ENCODE measurements around the gene CCT7.

DNA sequence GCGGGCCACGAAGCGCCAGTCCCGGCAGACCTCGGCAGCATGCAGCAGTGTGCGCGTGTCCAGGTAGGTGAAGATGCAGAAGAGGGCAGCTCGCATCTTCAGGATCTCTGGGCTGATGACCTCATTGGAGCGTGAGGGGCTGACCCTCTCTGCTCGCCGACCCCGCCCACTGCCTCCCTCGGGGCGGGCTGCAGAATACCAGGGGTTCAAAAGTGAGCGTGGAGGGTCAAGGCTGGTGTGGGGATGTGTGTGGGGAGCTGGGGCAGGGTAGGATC lies 30.2 kb downstream of the CCT7 start:
- TF ChIP-seq, protein P1, sequence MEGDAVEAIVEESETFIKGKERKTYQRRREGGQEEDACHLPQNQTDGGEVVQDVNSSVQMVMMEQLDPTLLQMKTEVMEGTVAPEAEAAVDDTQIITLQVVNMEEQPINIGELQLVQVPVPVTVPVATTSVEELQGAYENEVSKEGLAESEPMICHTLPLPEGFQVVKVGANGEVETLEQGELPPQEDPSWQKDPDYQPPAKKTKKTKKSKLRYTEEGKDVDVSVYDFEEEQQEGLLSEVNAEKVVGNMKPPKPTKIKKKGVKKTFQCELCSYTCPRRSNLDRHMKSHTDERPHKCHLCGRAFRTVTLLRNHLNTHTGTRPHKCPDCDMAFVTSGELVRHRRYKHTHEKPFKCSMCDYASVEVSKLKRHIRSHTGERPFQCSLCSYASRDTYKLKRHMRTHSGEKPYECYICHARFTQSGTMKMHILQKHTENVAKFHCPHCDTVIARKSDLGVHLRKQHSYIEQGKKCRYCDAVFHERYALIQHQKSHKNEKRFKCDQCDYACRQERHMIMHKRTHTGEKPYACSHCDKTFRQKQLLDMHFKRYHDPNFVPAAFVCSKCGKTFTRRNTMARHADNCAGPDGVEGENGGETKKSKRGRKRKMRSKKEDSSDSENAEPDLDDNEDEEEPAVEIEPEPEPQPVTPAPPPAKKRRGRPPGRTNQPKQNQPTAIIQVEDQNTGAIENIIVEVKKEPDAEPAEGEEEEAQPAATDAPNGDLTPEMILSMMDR (IDR thresholded peaks at IDR 0.05; ENCODE audit: low read depth, low read length), result no peak
- TF ChIP-seq EZH2phosphoT487 (IDR thresholded peaks at IDR 0.05; ENCODE audit: low read depth), result no peak
